Astrocyte (in vitro differentiated cells and primary cell): ENCODE results near the gene SWT1. TPM values are rescaled to one million over a fixed set of nuclear protein-coding genes. Genes with fewer than 3 reads are reported as not detected.

Experiments used
- DNase-seq: peaks from one replicate; pipeline ENCODE4 v3.0.0-alpha.2; 2010; ENCODE audit warnings: low read depth
- FAIRE-seq: peaks from 2 replicates; lab custom pipeline; 2011; peaks lifted over from hg19 to GRCh38; lab: Jason Lieb, UNC
- H2AFZ ChIP-seq: 2 replicates; pipeline ENCODE4 v1.6.0; 2012; ENCODE audit warnings: low read depth, low read length, inconsistent platforms
- H3K27ac ChIP-seq: 2 replicates; pipeline ENCODE4 v1.5.1; 2011; ENCODE audit warnings: low read depth, low read length, inconsistent platforms
- H3K27me3 ChIP-seq: 2 replicates; pipeline ENCODE4 v1.6.0; 2011; ENCODE audit warnings: low read length, inconsistent platforms; ENCODE audit not compliant: insufficient read depth
- H3K36me3 ChIP-seq: 2 replicates; pipeline ENCODE4 v1.5.1; 2011; ENCODE audit warnings: low read length, inconsistent platforms; ENCODE audit not compliant: insufficient read depth
- H3K4me1 ChIP-seq: 2 replicates; pipeline ENCODE4 v1.5.1; 2011; ENCODE audit warnings: low read length, inconsistent platforms; ENCODE audit not compliant: insufficient read depth
- H3K4me2 ChIP-seq: 2 replicates; pipeline ENCODE4 v1.6.0; 2012; ENCODE audit warnings: low read length, inconsistent platforms
- H3K4me3 ChIP-seq: 2 replicates; pipeline ENCODE4 v1.5.1; 2011; ENCODE audit warnings: low read depth, mild to moderate bottlenecking, low read length, inconsistent platforms; ENCODE audit not compliant: insufficient read depth
- H3K79me2 ChIP-seq: 2 replicates; pipeline ENCODE4 v1.6.0; 2012; ENCODE audit warnings: mild to moderate bottlenecking, low read length, inconsistent platforms; ENCODE audit not compliant: insufficient read depth
- H3K9ac ChIP-seq: 2 replicates; pipeline ENCODE4 v1.6.0; 2012; ENCODE audit warnings: mild to moderate bottlenecking, low read length, inconsistent platforms
- H3K9me3 ChIP-seq: 2 replicates; pipeline ENCODE4 v1.5.1; 2012; ENCODE audit warnings: low read depth, mild to moderate bottlenecking, low read length, inconsistent platforms; ENCODE audit not compliant: insufficient read depth
- H4K20me1 ChIP-seq: 2 replicates; pipeline ENCODE4 v1.6.0; 2012; ENCODE audit warnings: low read length, inconsistent platforms; ENCODE audit not compliant: insufficient read depth
- H3K27ac Mint-ChIP-seq: one replicate; pipeline ENCODE4 v1.8.0; 2021; ENCODE audit warnings: mild to moderate bottlenecking, mixed read lengths; ENCODE audit not compliant: unreplicated experiment
- H3K27me3 Mint-ChIP-seq: one replicate; pipeline ENCODE4 v1.8.0; 2021; ENCODE audit warnings: low read depth, mixed read lengths; ENCODE audit not compliant: unreplicated experiment
- H3K36me3 Mint-ChIP-seq: one replicate; pipeline ENCODE4 v1.8.0; 2021; ENCODE audit warnings: low read depth, mixed read lengths; ENCODE audit not compliant: unreplicated experiment
- H3K4me1 Mint-ChIP-seq: one replicate; pipeline ENCODE4 v1.8.0; 2021; ENCODE audit warnings: low read depth, mixed read lengths; ENCODE audit not compliant: unreplicated experiment
- H3K4me3 Mint-ChIP-seq: one replicate; pipeline ENCODE4 v1.8.0; 2021; ENCODE audit warnings: mild to moderate bottlenecking, moderate library complexity, mixed read lengths; ENCODE audit not compliant: unreplicated experiment
- H3K9me3 Mint-ChIP-seq: one replicate; pipeline ENCODE4 v1.8.0; 2021; ENCODE audit warnings: mild to moderate bottlenecking, mixed read lengths; ENCODE audit not compliant: unreplicated experiment
- CTCF ChIP-seq: IDR thresholded peaks from 2 replicates; pipeline ENCODE4 v1.5.1; 2011; ENCODE audit warnings: low read depth, mild to moderate bottlenecking, inconsistent platforms, low read length, moderate library complexity; ENCODE audit not compliant: insufficient read depth
- EZH2 ChIP-seq: IDR thresholded peaks from 2 replicates; pipeline ENCODE4 v1.6.1; 2012; ENCODE audit warnings: mild to moderate bottlenecking, low read length, inconsistent platforms; ENCODE audit not compliant: insufficient read depth
- total RNA-seq: library from RNA; stranded (reverse); gene quantifications from 2 replicates; pipeline ENCODE4 v1.2.1, GENCODE V29; 2021

SWT1 gene
- total RNA-seq, 1 donor from 2014 or later: 5.4 TPM

GRCh38 chr1:185315445-185316071 is 158.6 kb downstream of the SWT1 start:
- TF ChIP-seq EZH2 (no peak), CTCF (no peak)
- Mint-ChIP-seq H3K9me3 (no peaks in the 10 kb centered on the region), H3K4me3 (peak overlapping the region; percentile 93), H3K36me3 (no peaks in the 10 kb centered on the region), H3K4me1 (peaks cover 23% of the 10 kb centered on the region), H3K27me3 (no peaks in the 10 kb centered on the region), H3K27ac (peak overlapping the region; percentile 22)
- peak overlapping the region; percentile 85 for H3K4me3 ChIP-seq
- peaks cover 6% of the 10 kb centered on the region for H3K36me3 ChIP-seq
- peak overlapping the region; percentile 82 for H3K4me2 ChIP-seq
- no peaks in the 10 kb centered on the region for H3K9me3 ChIP-seq
- peak overlapping the region; percentile 94 for H3K27ac ChIP-seq
- peaks cover 19% of the 10 kb centered on the region for H3K4me1 ChIP-seq
- no peak overlapping the region for H2AFZ ChIP-seq
- H3K27me3 ChIP-seq: no peaks in the 10 kb centered on the region
- H3K79me2 ChIP-seq: peaks cover 64% of the 10 kb centered on the region
- peak overlapping the region; percentile 98 for H3K9ac ChIP-seq
- H4K20me1 ChIP-seq: peaks cover 51% of the 10 kb centered on the region
- FAIRE-seq (no peak), DNase-seq (no peak)

- Histone ChIP-seq H3K27ac (peak overlapping the region; percentile 94), H3K4me1 (peaks cover 19% of the 10 kb centered on the region), H4K20me1 (peaks cover 45% of the 10 kb centered on the region), H3K79me2 (peaks cover 56% of the 10 kb centered on the region), H3K36me3 (no peaks in the 10 kb centered on the region), H3K9ac (peak overlapping the region; percentile 98), H3K27me3 (no peaks in the 10 kb centered on the region), H3K9me3 (no peaks in the 10 kb centered on the region), H3K4me3 (peak overlapping the region; percentile 85), H2AFZ (peak overlapping the region; percentile 68), H3K4me2 (peak overlapping the region; percentile 82)
- no peak for FAIRE-seq
- Mint-ChIP-seq H3K4me3 (peak overlapping the region; percentile 93), H3K36me3 (peaks cover 5% of the 10 kb centered on the region), H3K27me3 (no peaks in the 10 kb centered on the region), H3K9me3 (peaks cover 1% of the 10 kb centered on the region), H3K27ac (peak overlapping the region; percentile 95), H3K4me1 (peaks cover 23% of the 10 kb centered on the region)
- peak; percentile 84 for DNase-seq
- no peak for TF ChIP-seq CTCF
- TF ChIP-seq EZH2: no peak
Measured at GRCh38 chr1:185316163-185317033, 159.4 kb downstream of the SWT1 start.
